ENCODE measurements around the gene CXCL3.

CXCL3 gene

GRCh38 chr4:74004668-74005067 is 33.8 kb downstream of the CXCL3 start:
- Histone ChIP-seq H3K79me2 (no peaks in the 10 kb centered on the region), H3K4me2 (ENCODE audit: low read length) (no peak overlapping the region), H3K4me3 (ENCODE audit: low read depth, low read length) (no peak overlapping the region), H3K4me1 (no peaks in the 10 kb centered on the region), H3K36me3 (ENCODE audit: control insufficient read depth, insufficient read depth, low read length) (no peaks in the 10 kb centered on the region), H3K27me3 (ENCODE audit: control insufficient read depth, insufficient read depth, low read length) (no peaks in the 10 kb centered on the region), H3K27ac (no peak overlapping the region), H3K9me3 (ENCODE audit: control insufficient read depth, low read length) (no peaks in the 10 kb centered on the region), H3K9ac (no peak overlapping the region), H2AFZ (no peak overlapping the region)
- TF ChIP-seq CTCF (IDR thresholded peaks at IDR 0.05), result no peak

GRCh38 chr4:74000301-74000700 is 38.2 kb downstream of the CXCL3 start:
- H3K27ac ChIP-seq, result no peak overlapping the region
- H3K9ac ChIP-seq, result no peak overlapping the region
- TF ChIP-seq CTCF (IDR thresholded peaks at IDR 0.05), result no peak
- no peak overlapping the region for H2AFZ ChIP-seq
- H3K4me1 ChIP-seq, result no peaks in the 10 kb centered on the region
- H3K36me3 ChIP-seq (ENCODE audit: control insufficient read depth, insufficient read depth, low read length), result no peaks in the 10 kb centered on the region
- no peaks in the 10 kb centered on the region for H3K9me3 ChIP-seq (ENCODE audit: control insufficient read depth, low read length)
- no peak overlapping the region for H3K4me2 ChIP-seq (ENCODE audit: low read length)
- H3K4me3 ChIP-seq (ENCODE audit: low read depth, low read length), result no peak overlapping the region
- no peaks in the 10 kb centered on the region for H3K79me2 ChIP-seq
- no peaks in the 10 kb centered on the region for H3K27me3 ChIP-seq (ENCODE audit: control insufficient read depth, insufficient read depth, low read length)

- TF ChIP-seq CTCF (IDR thresholded peaks at IDR 0.05), result no peak
Measured at GRCh38 chr4:73998040-73999011, 40.2 kb downstream of the CXCL3 start, which contains the start of gene CXCL5. Gene CXCL5, minus strand, starts transcription at chr4:73998677. Its CDS starts 96 bp downstream, at chr4:73998581.

GRCh38 chr4:73992050-73992449 is 46.4 kb downstream of the CXCL3 start:
- Histone ChIP-seq H3K4me3 (ENCODE audit: low read depth, low read length) (no peak overlapping the region), H3K27me3 (ENCODE audit: control insufficient read depth, insufficient read depth, low read length) (no peaks in the 10 kb centered on the region), H3K79me2 (no peaks in the 10 kb centered on the region), H3K4me2 (ENCODE audit: low read length) (no peak overlapping the region), H3K9me3 (ENCODE audit: control insufficient read depth, low read length) (no peaks in the 10 kb centered on the region), H2AFZ (no peak overlapping the region), H3K36me3 (ENCODE audit: control insufficient read depth, insufficient read depth, low read length) (no peaks in the 10 kb centered on the region), H3K4me1 (no peaks in the 10 kb centered on the region), H3K27ac (no peak overlapping the region), H3K9ac (no peak overlapping the region)
- TF ChIP-seq CTCF (IDR thresholded peaks at IDR 0.05), result no peak

More at GRCh38 chr4:73998040-73999011, 40.2 kb downstream of the CXCL3 start, which contains the start of gene CXCL5:
- Histone ChIP-seq H3K4me1 (no peaks in the 10 kb centered on the region), H3K27me3 (ENCODE audit: control insufficient read depth, insufficient read depth, low read length) (no peaks in the 10 kb centered on the region), H3K27ac (no peak within 1 kb of the TSS), H3K4me2 (ENCODE audit: low read length) (peak within 1 kb of the TSS; percentile 16), H3K4me3 (ENCODE audit: low read depth, low read length) (no peak within 1 kb of the TSS), H3K36me3 (ENCODE audit: control insufficient read depth, insufficient read depth, low read length) (no peaks in the 10 kb centered on the region), H3K9ac (no peak within 1 kb of the TSS), H3K9me3 (ENCODE audit: control insufficient read depth, low read length) (no peaks in the 10 kb centered on the region), H3K79me2 (no peaks in the 10 kb centered on the region), H2AFZ (no peak within 1 kb of the TSS)

- Histone ChIP-seq H3K79me2 (no peaks in the 10 kb centered on the region), H2AFZ (no peak overlapping the region), H3K27me3 (ENCODE audit: control insufficient read depth, insufficient read depth, low read length) (no peaks in the 10 kb centered on the region), H3K27ac (no peak overlapping the region), H3K4me1 (no peaks in the 10 kb centered on the region), H3K4me3 (ENCODE audit: low read depth, low read length) (no peak overlapping the region), H3K9ac (no peak overlapping the region), H3K36me3 (ENCODE audit: control insufficient read depth, insufficient read depth, low read length) (no peaks in the 10 kb centered on the region), H3K4me2 (ENCODE audit: low read length) (no peak overlapping the region), H3K9me3 (ENCODE audit: control insufficient read depth, low read length) (no peaks in the 10 kb centered on the region)
- TF ChIP-seq CTCF (IDR thresholded peaks at IDR 0.05), result no peak
Measured at GRCh38 chr4:73991742-73992000, 46.8 kb downstream of the CXCL3 start.
